Coronary artery (tissue), 2 donors: ENCODE results near the gene FOXK1.
A peak's percentile ranks its signal among the peaks of the same experiment; 100 is the strongest.
"Not testable (repeated sequence)": the region's sequence is repeated elsewhere in the genome, so short reads cannot be mapped to it uniquely, and the experiment has no call there.

Experiments used
- DNase-seq: peaks from one replicate; pipeline ENCODE4 v3.0.0-alpha.2; 2017; ENCODE audit warnings: low spot score
- H3K27ac ChIP-seq, 2 donors: fragments of 200-600 bp; sonication (generic); one replicate each; pipeline ENCODE4 v1.5.1; 2016 to 2019
- H3K4me3 ChIP-seq: fragments of 200-600 bp; sonication (generic); 2 replicates; pipeline ENCODE4 v1.5.1; 2016; ENCODE audit warnings: mild to moderate bottlenecking, moderate library complexity
- TF ChIP-seq, protein P1 (sequence below): fragments of 200-600 bp; sonication (generic); IDR thresholded peaks from one replicate; pipeline ENCODE4 v1.5.1; 2019; ENCODE audit warnings: antibody characterized with exemption

Gene FOXK1

DNA sequence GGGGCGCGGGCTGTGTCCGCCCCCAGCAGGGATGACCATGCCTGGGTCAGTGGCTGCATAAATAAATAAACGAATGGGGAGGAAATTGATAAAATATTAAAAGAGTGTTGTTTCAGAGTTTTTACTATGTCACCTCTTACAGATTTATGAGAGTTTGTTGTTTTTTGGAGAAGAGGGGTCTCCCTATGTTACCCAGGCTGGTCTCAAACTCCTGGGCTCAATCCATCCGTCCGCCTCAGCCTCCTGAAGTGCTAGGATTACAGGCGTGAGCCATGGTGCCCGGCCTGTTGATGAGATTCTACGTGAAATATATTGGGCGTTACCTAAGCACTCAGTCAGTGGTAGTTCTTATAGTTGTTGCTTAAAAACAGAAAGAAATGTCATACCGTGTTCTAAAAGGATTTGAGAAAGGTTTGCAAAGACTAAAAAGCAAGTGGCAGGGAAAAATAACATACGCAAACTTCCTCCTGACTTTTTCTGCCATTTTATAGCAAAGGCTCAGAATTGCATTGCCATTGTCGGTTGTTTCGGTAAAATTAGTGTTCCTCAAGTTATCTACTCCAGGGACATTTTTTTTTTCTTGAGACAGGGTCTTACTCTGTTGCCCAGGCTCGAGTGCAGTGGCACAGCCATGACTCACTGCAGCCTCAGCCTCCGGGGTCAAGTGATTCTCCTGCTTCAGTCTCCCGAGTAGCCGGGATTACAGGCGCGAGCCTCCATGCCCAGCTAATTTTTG, 39.5 kb upstream of the FOXK1 start:
- no peak for DNase-seq
- peak overlapping the region; percentile 68 to 91 for H3K27ac ChIP-seq

DNA sequence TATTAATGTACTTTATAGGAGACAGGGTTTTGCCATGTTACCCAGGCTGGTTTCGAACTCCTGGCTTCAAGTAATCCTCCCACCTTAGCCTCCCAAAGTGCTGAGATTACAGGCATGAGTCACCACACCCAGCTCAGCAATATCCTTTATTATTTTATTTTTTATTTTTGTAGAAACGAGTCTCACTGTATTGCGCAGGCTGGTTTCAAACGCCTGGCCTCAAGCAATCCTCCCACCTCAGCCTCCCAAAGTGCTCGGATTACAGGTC, 39.0 kb upstream of the FOXK1 start:
- not testable (repeated sequence) for DNase-seq, H3K4me3 ChIP-seq, H3K27ac ChIP-seq

More for the DNA sequence above, 39.5 kb upstream of the FOXK1 start:
- peak overlapping the region; percentile 78 for H3K4me3 ChIP-seq
- TF ChIP-seq, protein P1, sequence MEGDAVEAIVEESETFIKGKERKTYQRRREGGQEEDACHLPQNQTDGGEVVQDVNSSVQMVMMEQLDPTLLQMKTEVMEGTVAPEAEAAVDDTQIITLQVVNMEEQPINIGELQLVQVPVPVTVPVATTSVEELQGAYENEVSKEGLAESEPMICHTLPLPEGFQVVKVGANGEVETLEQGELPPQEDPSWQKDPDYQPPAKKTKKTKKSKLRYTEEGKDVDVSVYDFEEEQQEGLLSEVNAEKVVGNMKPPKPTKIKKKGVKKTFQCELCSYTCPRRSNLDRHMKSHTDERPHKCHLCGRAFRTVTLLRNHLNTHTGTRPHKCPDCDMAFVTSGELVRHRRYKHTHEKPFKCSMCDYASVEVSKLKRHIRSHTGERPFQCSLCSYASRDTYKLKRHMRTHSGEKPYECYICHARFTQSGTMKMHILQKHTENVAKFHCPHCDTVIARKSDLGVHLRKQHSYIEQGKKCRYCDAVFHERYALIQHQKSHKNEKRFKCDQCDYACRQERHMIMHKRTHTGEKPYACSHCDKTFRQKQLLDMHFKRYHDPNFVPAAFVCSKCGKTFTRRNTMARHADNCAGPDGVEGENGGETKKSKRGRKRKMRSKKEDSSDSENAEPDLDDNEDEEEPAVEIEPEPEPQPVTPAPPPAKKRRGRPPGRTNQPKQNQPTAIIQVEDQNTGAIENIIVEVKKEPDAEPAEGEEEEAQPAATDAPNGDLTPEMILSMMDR, result no peak

DNA sequence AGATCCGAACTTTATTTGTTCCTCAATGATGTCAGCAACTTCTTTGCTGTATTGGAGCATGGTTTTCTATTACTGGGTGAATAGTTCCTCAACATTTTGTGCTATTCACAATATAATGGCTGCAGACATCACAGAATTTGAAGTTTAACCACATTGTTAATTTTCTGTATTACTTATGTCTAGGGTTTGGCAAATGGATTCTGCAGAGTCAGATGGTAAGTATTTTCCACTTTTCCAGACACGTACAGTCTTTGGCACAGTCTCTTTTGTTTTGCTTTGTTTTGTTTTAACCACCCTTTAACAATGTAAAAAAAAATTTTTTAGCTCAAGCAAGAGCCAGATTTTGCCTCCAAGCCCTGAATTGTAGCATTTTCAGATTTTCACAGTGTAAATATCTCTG, 36.8 kb upstream of the FOXK1 start:
- Histone ChIP-seq H3K4me3 (no peak overlapping the region), H3K27ac (no peak overlapping the region)
- TF ChIP-seq, protein P1, result no peak
- no peak for DNase-seq

DNA sequence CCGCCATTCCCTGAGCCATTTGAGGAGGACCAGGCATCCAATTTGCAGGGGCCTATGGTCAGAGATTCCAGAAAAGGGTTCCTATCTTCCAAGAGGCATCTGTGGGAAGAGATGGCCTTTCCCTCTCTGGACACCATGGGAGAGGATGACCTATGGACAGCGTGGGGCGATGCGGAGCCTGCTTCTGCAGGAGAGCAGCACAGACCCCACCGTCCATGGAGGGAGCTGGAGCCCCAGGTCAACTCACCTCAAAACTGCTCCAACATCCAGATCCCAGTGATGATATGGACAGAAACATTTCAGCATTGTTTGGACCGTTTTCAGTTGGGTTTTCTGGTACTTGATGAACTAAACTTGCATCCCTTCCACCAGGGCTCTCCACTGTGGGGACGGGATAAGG, 34.0 kb upstream of the FOXK1 start:
- H3K27ac ChIP-seq, result no peak overlapping the region
- DNase-seq, result no peak
- TF ChIP-seq, protein P1, result no peak
- H3K4me3 ChIP-seq, result no peak overlapping the region

DNA sequence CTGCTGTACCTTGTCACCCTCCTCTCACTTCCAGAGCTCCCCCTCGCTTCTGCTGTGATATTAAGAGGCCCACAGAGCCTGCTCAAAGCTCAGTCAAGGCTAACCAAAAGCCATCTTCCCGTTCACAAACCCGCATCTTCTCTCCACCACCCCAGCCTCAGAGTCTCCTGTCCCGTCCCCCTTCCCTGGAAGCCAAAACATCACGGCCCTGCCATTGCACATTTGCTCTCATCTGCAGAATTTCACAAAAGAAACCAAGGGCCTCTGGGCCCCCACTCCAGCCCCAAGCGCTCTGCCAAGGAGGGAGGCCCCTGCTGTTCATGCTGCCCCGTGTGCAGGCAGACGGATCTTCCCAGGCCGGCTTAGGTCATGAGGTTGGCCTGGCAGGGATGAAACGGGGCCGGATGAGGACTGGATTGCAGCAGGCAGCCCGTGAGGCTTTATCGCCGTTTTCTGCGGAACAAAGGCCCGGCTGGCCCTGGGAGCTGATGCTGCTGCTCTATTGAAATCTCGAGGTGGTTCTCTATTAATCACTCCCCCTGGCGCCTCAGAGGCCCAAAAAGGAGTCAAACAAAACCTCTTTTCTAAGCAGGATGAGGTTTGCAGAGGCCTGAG, 31.6 kb upstream of the FOXK1 start:
- no peak overlapping the region for H3K4me3 ChIP-seq
- DNase-seq, result no peak
- peak overlapping the region in 1 of 2 donors; percentile 50 for H3K27ac ChIP-seq
- TF ChIP-seq, protein P1, result no peak

DNA sequence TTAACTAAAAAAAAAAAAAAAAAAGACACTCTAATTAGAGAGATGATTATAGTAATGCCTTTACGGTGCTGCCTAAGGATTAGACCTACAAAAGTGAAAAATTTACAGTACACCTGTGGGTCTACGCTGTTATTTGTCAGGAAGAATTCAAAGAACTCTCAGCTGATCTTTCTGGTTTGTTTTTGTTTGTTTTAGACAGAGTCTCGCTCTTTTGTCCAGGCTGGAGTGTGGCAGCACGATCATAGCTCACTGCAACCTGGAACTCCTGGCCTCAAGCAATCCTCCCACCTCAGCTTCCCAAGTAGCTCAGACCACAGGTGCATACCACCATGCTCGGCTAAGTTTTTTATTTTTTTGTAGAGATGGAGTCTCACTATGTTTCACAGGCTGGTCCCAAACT, 28.3 kb upstream of the FOXK1 start:
- no peak for DNase-seq
- Histone ChIP-seq H3K4me3 (no peak overlapping the region), H3K27ac (no peak overlapping the region)
- TF ChIP-seq, protein P1, result no peak

DNA sequence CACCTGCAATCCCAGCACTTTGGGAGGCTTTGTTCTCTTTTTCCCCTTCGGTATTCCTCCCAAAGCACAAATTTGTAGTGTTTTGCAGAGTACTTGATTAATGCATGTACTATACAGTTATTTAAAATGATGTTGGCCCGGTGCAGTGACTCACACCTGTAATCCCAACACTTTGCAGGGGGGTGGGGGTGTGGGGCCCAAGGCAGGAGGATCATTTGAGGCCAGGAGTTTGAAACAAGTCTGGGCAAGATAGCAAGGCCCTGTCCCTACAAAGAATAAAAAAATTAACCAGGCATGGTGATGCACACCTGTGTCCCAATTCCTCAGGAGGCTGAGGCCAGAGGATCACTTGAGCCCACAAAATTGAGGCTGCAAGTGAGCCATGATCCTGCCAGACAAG, 26.8 kb upstream of the FOXK1 start:
- Histone ChIP-seq H3K4me3 (no peak overlapping the region), H3K27ac (no peak overlapping the region)
- TF ChIP-seq, protein P1, result no peak
- no peak for DNase-seq
